AG04449 (cell line): ENCODE results near the gene RELT.

Source experiments
- CTCF ChIA-PET: fragments of 350-600 bp; formaldehyde crosslinking; extraction: SDS; loops from one replicate; lab custom pipeline; 2021; ENCODE audit warnings: antibody characterized with exemption; lab: Yijun Ruan, JAX
- POLR2A ChIA-PET: fragments of 400-600, 350-600 bp; formaldehyde crosslinking; extraction: SDS; loops from one replicate; lab custom pipeline; 2020; ENCODE audit warnings: antibody characterized with exemption, inconsistent platforms; lab: Yijun Ruan, JAX
- DNase-seq: peaks from one replicate; pipeline ENCODE4 v3.0.0-alpha.2; 2010; ENCODE audit warnings: low read depth, low spot score
- H3K4me3 ChIP-seq: 2 replicates; pipeline ENCODE4 v1.5.1; 2011; ENCODE audit warnings: low read depth, mild to moderate bottlenecking, control low read depth, low read length
- TF ChIP-seq, protein P1 (sequence below): IDR thresholded peaks from one replicate; pipeline ENCODE4 v1.5.1; 2011; ENCODE audit warnings: mild to moderate bottlenecking, moderate library complexity, low read length, control low read depth, inconsistent platforms; ENCODE audit not compliant: insufficient read depth; ENCODE audit errors: missing control alignments

RELT gene

DNA sequence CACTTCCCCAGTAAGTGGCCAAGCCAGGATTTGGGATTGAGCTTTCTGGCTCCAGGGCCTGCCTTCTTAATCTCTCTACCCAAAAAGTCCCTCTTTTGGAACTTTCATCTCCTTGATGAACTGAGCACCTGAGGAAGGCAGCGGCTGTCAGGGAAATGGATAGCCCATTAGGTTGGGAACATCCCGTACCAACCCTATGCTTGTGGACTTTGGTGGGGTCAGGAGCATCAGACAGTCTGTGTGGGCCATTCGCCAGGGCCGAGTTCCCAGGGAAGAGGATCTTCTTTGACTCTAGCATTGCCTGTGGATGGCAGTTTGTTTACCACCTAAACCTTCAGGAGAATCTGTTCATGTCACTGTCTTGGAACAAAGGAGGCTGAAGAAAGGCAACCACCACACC lies 37.9 kb upstream of the RELT start:
- POLR2A ChIA-PET = interaction anchor here (5.2 kb wide), 1 partner anchor 30 kb away, joined by 64 read pairs; the partner anchor contains the start of gene ARHGEF17

DNA sequence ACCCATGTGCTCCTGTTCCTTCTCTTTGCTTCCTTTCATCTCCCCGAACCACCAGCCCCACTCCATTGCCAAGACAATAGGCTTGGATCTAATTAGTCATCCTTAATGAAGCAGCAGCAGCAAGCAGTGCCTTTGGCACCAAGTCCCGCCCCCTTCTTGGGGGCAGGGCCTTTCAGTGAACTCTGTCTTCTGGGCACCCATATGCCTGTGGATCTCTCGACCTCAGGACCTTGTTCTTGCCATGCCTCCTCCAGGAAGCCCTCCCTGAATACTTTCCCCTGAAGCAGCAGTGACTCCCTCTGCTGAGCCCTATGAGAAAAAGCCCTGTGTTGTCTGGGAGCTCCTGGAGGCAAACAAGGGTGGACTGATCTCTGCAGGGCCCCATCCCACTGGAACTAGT lies 36.0 kb upstream of the RELT start:
- POLR2A ChIA-PET = no interaction called here
- TF ChIP-seq, protein P1, sequence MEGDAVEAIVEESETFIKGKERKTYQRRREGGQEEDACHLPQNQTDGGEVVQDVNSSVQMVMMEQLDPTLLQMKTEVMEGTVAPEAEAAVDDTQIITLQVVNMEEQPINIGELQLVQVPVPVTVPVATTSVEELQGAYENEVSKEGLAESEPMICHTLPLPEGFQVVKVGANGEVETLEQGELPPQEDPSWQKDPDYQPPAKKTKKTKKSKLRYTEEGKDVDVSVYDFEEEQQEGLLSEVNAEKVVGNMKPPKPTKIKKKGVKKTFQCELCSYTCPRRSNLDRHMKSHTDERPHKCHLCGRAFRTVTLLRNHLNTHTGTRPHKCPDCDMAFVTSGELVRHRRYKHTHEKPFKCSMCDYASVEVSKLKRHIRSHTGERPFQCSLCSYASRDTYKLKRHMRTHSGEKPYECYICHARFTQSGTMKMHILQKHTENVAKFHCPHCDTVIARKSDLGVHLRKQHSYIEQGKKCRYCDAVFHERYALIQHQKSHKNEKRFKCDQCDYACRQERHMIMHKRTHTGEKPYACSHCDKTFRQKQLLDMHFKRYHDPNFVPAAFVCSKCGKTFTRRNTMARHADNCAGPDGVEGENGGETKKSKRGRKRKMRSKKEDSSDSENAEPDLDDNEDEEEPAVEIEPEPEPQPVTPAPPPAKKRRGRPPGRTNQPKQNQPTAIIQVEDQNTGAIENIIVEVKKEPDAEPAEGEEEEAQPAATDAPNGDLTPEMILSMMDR = no peak
- CTCF ChIA-PET = interaction anchor here (1.1 to 10.6 kb wide), 6 partner anchors 9 to 321 kb away, joined by 3 to 605 read pairs (median 5); partner anchors contain the start of gene ARHGEF17
- no peak for DNase-seq
- H3K4me3 ChIP-seq = no peak overlapping the region

More for the DNA sequence above, 37.9 kb upstream of the RELT start:
- H3K4me3 ChIP-seq = no peak overlapping the region
- no peak for DNase-seq
- TF ChIP-seq, protein P1 = no peak
- CTCF ChIA-PET = interaction anchor here (2.0 to 10.6 kb wide), 5 partner anchors 12 to 37 kb away, joined by 6 to 605 read pairs (median 102); partner anchors contain the start of gene ARHGEF17

DNA sequence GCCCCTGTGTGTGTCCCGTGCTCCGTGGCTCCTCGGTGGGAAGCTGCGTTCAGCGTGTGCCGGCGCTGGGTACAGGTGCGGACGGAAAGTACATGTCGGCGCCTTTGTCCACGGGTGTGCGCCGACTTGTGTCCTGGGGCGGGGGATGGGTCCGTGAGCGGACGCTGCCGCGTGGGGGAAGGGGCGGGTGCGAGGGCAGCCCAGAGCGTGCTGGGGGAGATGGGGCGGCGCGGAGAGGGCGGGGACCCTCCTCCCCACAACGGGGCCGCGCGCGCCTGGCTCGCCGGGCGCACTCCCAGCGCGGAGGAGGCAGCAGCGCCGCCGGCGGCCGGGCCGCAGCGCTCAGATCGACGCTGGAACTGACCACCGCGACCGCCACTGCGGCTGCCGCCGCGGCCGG lies 33.6 kb upstream of the RELT start:
- H3K4me3 ChIP-seq = no peak overlapping the region
- TF ChIP-seq, protein P1 = no peak
- POLR2A ChIA-PET = no interaction called here
- DNase-seq = no peak
- CTCF ChIA-PET = interaction anchor here (1.1 to 10.6 kb wide), 4 partner anchors 8 to 42 kb away, joined by 4 to 605 read pairs (median 33); partner anchors contain the start of gene ARHGEF17

DNA sequence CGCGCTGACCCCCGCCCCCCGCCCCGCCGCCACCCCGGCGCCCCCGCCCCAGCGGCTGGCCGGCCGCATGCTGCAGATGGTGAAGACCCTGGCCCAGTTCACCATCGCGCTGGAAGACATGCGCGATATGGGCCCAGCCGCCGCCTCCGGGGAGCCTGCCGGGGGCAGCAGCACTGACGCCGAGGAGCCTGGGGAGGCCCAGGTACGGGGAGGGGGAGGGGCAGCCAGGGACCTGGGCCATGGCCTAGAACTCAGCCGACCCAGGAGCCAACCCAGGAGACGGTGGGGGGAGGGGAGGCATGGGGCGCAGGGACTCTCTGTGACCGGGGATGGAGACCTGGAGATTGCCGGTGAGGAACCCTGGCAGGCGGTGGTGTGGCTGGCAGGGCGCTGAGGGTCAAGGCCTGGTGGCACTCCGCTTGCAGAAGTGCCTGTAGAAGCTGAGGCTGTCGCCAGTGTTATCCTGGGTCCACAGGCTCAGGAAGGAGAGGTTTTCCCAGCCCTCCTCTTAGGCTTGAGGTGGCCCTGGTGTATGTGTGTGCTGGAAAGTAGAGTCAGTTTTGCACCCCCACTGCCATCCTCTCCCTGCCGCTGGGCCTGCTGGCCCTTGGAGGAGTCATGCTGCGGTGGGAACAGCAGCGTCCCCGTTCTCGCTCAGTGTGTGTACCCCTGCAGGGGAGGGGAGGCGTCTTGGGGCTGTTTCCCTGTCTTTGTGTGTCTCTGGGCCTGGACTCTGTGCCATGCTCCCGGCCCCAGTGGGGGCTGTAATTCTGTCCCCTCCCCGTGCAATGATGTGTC lies 32.9 kb upstream of the RELT start:
- POLR2A ChIA-PET = interaction anchor here (0.5 kb wide), 1 partner anchor 16 kb away, joined by 3 read pairs; no protein-coding TSS in a partner anchor
- no peak overlapping the region for H3K4me3 ChIP-seq
- CTCF ChIA-PET = interaction anchor here (1.1 to 18.6 kb wide), 8 partner anchors 7 to 317 kb away, joined by 3 to 605 read pairs (median 13); partner anchors contain the start of gene ARHGEF17
- TF ChIP-seq, protein P1 = no peak
- DNase-seq = no peak

DNA sequence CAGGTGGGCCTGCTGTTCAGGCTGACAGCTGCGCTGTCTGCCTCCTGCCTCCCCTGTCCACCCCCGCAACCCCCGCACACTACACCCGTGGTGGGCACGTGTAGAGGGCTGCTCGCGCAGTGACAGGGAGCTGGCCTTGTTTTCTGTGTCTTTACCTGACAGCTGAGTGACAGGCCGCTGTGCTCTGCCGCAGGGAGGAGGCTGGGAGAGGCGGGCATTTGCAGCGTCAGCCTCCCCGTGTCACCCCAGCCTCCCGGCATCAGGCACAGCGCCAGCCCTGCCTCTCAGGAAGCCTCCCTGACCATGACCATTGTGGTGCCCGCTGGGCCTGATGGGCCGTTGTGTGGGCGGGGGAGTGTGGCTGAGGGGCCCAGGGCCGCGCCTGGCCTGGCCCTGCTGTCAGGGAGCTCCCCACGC lies 32.0 kb upstream of the RELT start:
- H3K4me3 ChIP-seq = no peak overlapping the region
- TF ChIP-seq, protein P1 = no peak
- CTCF ChIA-PET = interaction anchor here (0.6 to 18.6 kb wide), 9 partner anchors 8 to 316 kb away, joined by 3 to 190 read pairs (median 4); partner anchors contain the start of gene ARHGEF17
- no peak for DNase-seq
- POLR2A ChIA-PET = no interaction called here
